Progenitor cell of endocrine pancreas (in vitro differentiated cells): Measurements from ENCODE around the gene PLEKHD1. TPM values are rescaled to one million over a fixed set of nuclear protein-coding genes. Genes with fewer than 3 reads are reported as not detected.

Experiments
- DNase-seq: peaks from one replicate; pipeline ENCODE4 v3.0.0; 2021; ENCODE audit warnings: low spot score; ENCODE audit not compliant: unreplicated experiment
- H3K27ac Mint-ChIP-seq: 2 replicates; pipeline ENCODE4 v1.8.0; 2021; ENCODE audit warnings: mild to moderate bottlenecking, moderate library complexity, mixed read lengths
- H3K27me3 Mint-ChIP-seq: 2 replicates; pipeline ENCODE4 v1.8.0; 2021; ENCODE audit warnings: mixed read lengths
- H3K36me3 Mint-ChIP-seq: 2 replicates; pipeline ENCODE4 v1.8.0; 2022; ENCODE audit warnings: mixed read lengths; ENCODE audit not compliant: insufficient read depth
- H3K4me1 Mint-ChIP-seq: 2 replicates; pipeline ENCODE4 v1.8.0; 2021; ENCODE audit warnings: low read depth, mixed read lengths
- H3K4me3 Mint-ChIP-seq: 2 replicates; pipeline ENCODE4 v1.8.0; 2021; ENCODE audit warnings: low read depth, mild to moderate bottlenecking, moderate library complexity, mixed read lengths
- H3K9me3 Mint-ChIP-seq: 2 replicates; pipeline ENCODE4 v1.8.0; 2021; ENCODE audit warnings: low read depth, mixed read lengths
- CTCF ChIP-seq: fragments of 200-600 bp; sonication (generic); IDR thresholded peaks from one replicate; pipeline ENCODE4 v1.5.0; 2021; ENCODE audit warnings: antibody characterized with exemption, mild to moderate bottlenecking; ENCODE audit not compliant: unreplicated experiment
- total RNA-seq: library from RNA; stranded (reverse); gene quantifications from 2 replicates; pipeline ENCODE4 v1.2.1, GENCODE V29; 2021

Gene PLEKHD1
- total RNA-seq, 1 donor from 2014 or later: 1.5 TPM

GRCh38 chr14:69464829-69465228, 19.7 kb upstream of the PLEKHD1 start:
- peaks cover 1% of the 10 kb centered on the region for H3K36me3 Mint-ChIP-seq
- no peak overlapping the region for H3K4me3 Mint-ChIP-seq

DNA sequence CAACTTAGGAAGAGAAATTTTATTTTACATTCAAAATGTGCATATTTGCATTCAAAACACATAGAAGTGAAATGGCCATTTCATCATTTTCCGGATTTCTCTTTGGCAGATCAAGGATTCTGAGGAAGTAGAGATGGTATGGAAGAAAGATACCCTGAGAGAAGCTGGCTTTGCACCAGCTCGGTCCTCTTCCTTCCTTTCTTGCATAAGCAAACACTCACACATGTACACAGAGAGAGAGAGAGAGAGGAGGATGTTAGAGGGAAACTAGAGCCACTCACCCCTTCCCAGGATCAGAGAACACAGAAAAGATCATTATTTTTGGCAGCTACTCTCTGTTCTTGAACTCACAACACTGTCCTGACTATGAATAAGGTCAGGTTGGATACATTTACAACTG, 15.6 kb upstream of the PLEKHD1 start:
- Mint-ChIP-seq H3K4me3 (no peak overlapping the region), H3K4me1 (no peaks in the 10 kb centered on the region), H3K27ac (no peak overlapping the region), H3K9me3 (no peaks in the 10 kb centered on the region), H3K27me3 (peaks cover 5% of the 10 kb centered on the region), H3K36me3 (peaks cover 1% of the 10 kb centered on the region)
- DNase-seq: no peak
- no peak for TF ChIP-seq CTCF

More at GRCh38 chr14:69464829-69465228, 19.7 kb upstream of the PLEKHD1 start:
- Mint-ChIP-seq H3K9me3 (no peaks in the 10 kb centered on the region), H3K27ac (no peak overlapping the region), H3K4me1 (no peaks in the 10 kb centered on the region), H3K27me3 (no peaks in the 10 kb centered on the region)
- no peak for DNase-seq
- TF ChIP-seq CTCF: no peak

DNA sequence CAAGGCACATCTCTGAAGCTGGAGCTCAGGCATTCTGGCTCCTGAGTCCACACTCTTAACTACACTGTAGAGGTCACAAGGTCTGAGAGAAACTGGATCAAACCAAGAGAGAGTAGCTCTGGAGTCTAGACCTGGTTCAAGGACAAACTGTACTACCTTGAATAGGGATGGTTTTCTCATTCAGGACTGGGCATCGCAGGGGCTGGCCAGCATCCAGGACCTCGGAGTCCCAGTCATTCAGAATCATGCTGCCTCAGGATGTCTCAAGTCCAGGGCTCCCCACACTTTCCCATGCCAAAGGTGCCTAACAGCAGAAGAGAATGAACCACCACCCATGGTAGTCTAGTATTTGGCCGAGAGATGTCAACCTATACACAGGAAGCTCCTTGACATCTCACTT, 13.1 kb upstream of the PLEKHD1 start:
- no peak for TF ChIP-seq CTCF
- H3K4me3 Mint-ChIP-seq: no peak overlapping the region
- DNase-seq: no peak
- no peaks in the 10 kb centered on the region for H3K4me1 Mint-ChIP-seq
- H3K27me3 Mint-ChIP-seq: peaks cover 9% of the 10 kb centered on the region
- peaks cover 1% of the 10 kb centered on the region for H3K36me3 Mint-ChIP-seq
- H3K9me3 Mint-ChIP-seq: no peaks in the 10 kb centered on the region
- no peak overlapping the region for H3K27ac Mint-ChIP-seq

DNA sequence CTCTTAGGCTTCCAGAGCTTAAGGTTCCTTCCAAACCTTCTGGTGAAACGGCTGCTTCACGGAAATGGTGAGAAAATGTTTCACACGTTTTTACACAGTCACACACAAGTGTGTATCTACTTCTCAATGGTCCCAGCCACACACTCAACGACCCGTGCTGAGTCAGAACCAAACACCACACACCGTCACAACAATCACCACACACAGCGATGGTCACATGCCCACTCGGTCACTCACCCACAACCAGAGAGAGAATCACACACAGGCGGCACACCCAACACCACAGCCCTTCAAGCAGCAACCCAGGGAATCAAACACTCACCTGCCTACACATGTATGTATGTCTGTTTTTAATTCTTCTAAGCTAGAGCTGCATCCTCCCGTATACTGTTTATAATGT, 12.6 kb upstream of the PLEKHD1 start:
- no peaks in the 10 kb centered on the region for H3K4me1 Mint-ChIP-seq
- DNase-seq: no peak
- no peak for TF ChIP-seq CTCF
- H3K9me3 Mint-ChIP-seq: no peaks in the 10 kb centered on the region
- H3K27ac Mint-ChIP-seq: no peak overlapping the region
- H3K27me3 Mint-ChIP-seq: peaks cover 9% of the 10 kb centered on the region
- peaks cover 1% of the 10 kb centered on the region for H3K36me3 Mint-ChIP-seq
- no peak overlapping the region for H3K4me3 Mint-ChIP-seq

DNA sequence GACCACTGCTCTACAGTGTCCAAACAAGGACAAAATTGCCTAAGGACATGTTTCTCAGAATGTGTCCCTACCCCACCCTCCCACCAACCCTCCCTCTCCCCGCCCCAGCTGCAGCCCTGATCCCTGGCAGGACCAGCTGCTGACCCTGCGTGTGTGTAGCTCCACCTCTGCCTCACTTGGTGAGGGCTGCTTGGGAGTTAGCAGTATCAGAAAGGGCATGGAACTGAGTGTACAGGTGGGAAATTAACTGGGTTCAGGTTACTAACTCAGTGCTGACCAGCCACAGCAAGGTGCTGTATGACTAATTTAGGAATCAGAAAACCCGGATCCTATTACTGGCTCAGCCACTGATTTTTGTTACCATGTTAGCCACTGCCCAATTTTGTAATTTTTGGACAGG, 11.3 kb upstream of the PLEKHD1 start:
- H3K4me1 Mint-ChIP-seq: no peaks in the 10 kb centered on the region
- DNase-seq: no peak
- H3K9me3 Mint-ChIP-seq: no peaks in the 10 kb centered on the region
- H3K36me3 Mint-ChIP-seq: no peaks in the 10 kb centered on the region
- H3K4me3 Mint-ChIP-seq: no peak overlapping the region
- H3K27me3 Mint-ChIP-seq: peaks cover 9% of the 10 kb centered on the region
- H3K27ac Mint-ChIP-seq: no peak overlapping the region
- no peak for TF ChIP-seq CTCF

- Mint-ChIP-seq H3K27ac (no peak overlapping the region), H3K36me3 (no peaks in the 10 kb centered on the region), H3K27me3 (peaks cover 16% of the 10 kb centered on the region), H3K4me1 (no peaks in the 10 kb centered on the region), H3K4me3 (no peak overlapping the region), H3K9me3 (no peaks in the 10 kb centered on the region)
- no peak for DNase-seq
- TF ChIP-seq CTCF: no peak
These were observed 10.6 kb upstream of the PLEKHD1 start for GRCh38 chr14:69473946-69474345.
